ENCODE measurements around the gene PHIP. TPM values are rescaled to one million over a fixed set of nuclear protein-coding genes. Genes with fewer than 3 reads are reported as not detected.
A peak's percentile ranks its signal among the peaks of the same experiment; 100 is the strongest.

PHIP gene
- total RNA-seq, 1 experiment from 2014 or later: 53.6 TPM

DNA sequence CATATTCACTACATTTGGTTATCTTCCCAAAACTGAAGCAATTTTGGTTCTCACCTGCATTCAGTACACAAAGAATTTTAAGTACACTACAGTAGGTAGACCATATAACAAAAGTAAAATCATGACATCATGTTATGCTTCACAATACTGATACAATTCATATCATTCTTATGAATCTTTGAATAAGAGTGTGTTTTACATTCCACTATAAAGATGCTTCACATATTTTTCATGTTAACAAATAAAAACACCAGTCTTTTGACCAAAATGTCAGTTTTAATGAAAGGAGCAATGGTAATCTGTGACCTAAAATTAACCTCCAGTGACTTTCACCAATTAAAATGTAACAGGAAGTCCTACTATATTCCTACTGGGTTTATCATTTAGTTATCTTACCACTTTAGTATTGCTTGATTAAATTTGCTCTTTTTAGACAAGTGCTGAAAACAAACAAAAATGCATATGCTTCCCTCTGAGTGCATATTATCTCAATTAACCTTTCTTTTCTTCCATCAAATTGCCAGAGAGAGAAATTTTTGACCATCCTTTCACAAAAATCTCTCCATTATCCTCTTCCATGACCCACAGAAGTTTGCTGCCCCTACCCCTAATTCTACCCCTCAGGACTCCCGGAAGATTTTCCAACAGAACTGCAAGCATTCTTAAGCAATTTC, 49.3 kb downstream of the PHIP start:
- H2BK12ac ChIP-seq (ENCODE audit: insufficient read length, low read depth, low read length): no peak overlapping the region
- H3K23ac ChIP-seq (ENCODE audit: insufficient read length, low read depth, low read length): no peak overlapping the region
- no peak for DNase-seq
- H3K4me1 Mint-ChIP-seq: peaks cover 2 to 3% of the 10 kb centered on the region in 2 experiments
- H3K4me1 ChIP-seq (ENCODE audit: insufficient read depth, low read length): no peaks in the 10 kb centered on the region
- no peaks in the 10 kb centered on the region for H3K79me1 ChIP-seq (ENCODE audit: insufficient read depth, low read depth, low read length, poor library complexity, severe bottlenecking)
- H2BK5ac ChIP-seq (ENCODE audit: insufficient read length, low read length): no peak overlapping the region
- no peak overlapping the region for H4K8ac ChIP-seq (replicated peaks; ENCODE audit: insufficient read length, low read depth, low read length)
- H3T11ph ChIP-seq (ENCODE audit: low read length): no peak overlapping the region
- H3K18ac ChIP-seq (ENCODE audit: insufficient read length, low read depth, low read length): no peak overlapping the region
- H3K56ac ChIP-seq (ENCODE audit: insufficient read length, low read depth, low read length): no peak overlapping the region
- WGBS (ENCODE audit: extremely low coverage, insufficient read length, low lambda C conversion rate): no CpG with 5 or more reads among the region's 1 CpG
- H3K27me3 ChIP-seq (ENCODE audit: insufficient read depth, low read length): no peaks in the 10 kb centered on the region
- no peak overlapping the region for H3K4ac ChIP-seq (ENCODE audit: low read depth, low read length)
- H2BK20ac ChIP-seq (ENCODE audit: low read depth, low read length, poor library complexity, severe bottlenecking): no peak overlapping the region
- H3K27me3 Mint-ChIP-seq (ENCODE audit: low read depth): no peaks in the 10 kb centered on the region
- no peaks in the 10 kb centered on the region for H3K9me3 ChIP-seq (ENCODE audit: control insufficient read depth, low read depth, low read length)
- H3K27ac Mint-ChIP-seq: peak overlapping the region in 2 of 3 experiments; percentile 31 to 56; a peak in 4 of 7 replicates
- no peak overlapping the region for H3K14ac ChIP-seq (ENCODE audit: insufficient read depth, low read length)
- no peak overlapping the region for H4K5ac ChIP-seq (ENCODE audit: insufficient read length, low read depth, low read length)
- H3K4me3 Mint-ChIP-seq: no peak overlapping the region
- H3K36me3 Mint-ChIP-seq (ENCODE audit: insufficient read depth in 1 of 3, low read depth in 3 of 3): peaks cover 9 to 51% (median 43%) of the 10 kb centered on the region in 3 experiments; a peak in 6 of 7 replicates
- no peak overlapping the region for H3K27ac ChIP-seq (ENCODE audit: insufficient read length, low read depth, low read length)
- no peaks in the 10 kb centered on the region for H3K23me2 ChIP-seq (ENCODE audit: insufficient read length, low read depth, low read length, poor library complexity, severe bottlenecking)
- H4K20me1 ChIP-seq (ENCODE audit: control insufficient read depth, insufficient read depth, insufficient read length): no peaks in the 10 kb centered on the region
- H2BK15ac ChIP-seq (ENCODE audit: low read depth, low read length): no peak overlapping the region
- no peak overlapping the region for H2AK5ac ChIP-seq (ENCODE audit: insufficient read length, low read length)
- H2AFZ ChIP-seq (ENCODE audit: low read length): no peak overlapping the region
- H3K4me2 ChIP-seq (ENCODE audit: insufficient read depth, insufficient read length, low read length): no peak overlapping the region
- H4K91ac ChIP-seq (ENCODE audit: insufficient read length, low read depth, low read length): no peak overlapping the region
- TF ChIP-seq, protein P1, sequence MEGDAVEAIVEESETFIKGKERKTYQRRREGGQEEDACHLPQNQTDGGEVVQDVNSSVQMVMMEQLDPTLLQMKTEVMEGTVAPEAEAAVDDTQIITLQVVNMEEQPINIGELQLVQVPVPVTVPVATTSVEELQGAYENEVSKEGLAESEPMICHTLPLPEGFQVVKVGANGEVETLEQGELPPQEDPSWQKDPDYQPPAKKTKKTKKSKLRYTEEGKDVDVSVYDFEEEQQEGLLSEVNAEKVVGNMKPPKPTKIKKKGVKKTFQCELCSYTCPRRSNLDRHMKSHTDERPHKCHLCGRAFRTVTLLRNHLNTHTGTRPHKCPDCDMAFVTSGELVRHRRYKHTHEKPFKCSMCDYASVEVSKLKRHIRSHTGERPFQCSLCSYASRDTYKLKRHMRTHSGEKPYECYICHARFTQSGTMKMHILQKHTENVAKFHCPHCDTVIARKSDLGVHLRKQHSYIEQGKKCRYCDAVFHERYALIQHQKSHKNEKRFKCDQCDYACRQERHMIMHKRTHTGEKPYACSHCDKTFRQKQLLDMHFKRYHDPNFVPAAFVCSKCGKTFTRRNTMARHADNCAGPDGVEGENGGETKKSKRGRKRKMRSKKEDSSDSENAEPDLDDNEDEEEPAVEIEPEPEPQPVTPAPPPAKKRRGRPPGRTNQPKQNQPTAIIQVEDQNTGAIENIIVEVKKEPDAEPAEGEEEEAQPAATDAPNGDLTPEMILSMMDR (conservative IDR thresholded peaks at IDR 0.05): no peak
- peaks cover 2% of the 10 kb centered on the region; the same call in 1 of the 2 replicates for H3K79me2 ChIP-seq (ENCODE audit: insufficient read depth, low read length)
- H3K9ac ChIP-seq (ENCODE audit: extremely low read depth, insufficient read length, low read length): no peak overlapping the region
- no peaks in the 10 kb centered on the region for H3K9me3 Mint-ChIP-seq
- no peak overlapping the region for H2BK120ac ChIP-seq (ENCODE audit: low read depth, low read length, poor library complexity, severe bottlenecking)

Data from H9 (cell line).